NCI-H774 (cell line): ENCODE results near the gene TTC28.

Experiments used
- DNase-seq: peaks from one replicate; lab custom pipeline; 2025; lab: John Stamatoyannopoulos, UW

TTC28 gene

GRCh38 chr22:27986459-27986858 lies 693.2 kb downstream of the TTC28 start:
- no peak for DNase-seq

GRCh38 chr22:27985323-27986275 lies 694.0 kb downstream of the TTC28 start:
- no peak for DNase-seq

GRCh38 chr22:27984723-27985122 lies 694.9 kb downstream of the TTC28 start:
- DNase-seq, result no peak

- no peak for DNase-seq
Observed at GRCh38 chr22:27984001-27984695, 695.5 kb downstream of the TTC28 start.

GRCh38 chr22:27983361-27983791 lies 696.3 kb downstream of the TTC28 start:
- DNase-seq, result no peak

GRCh38 chr22:27982630-27983180 lies 696.9 kb downstream of the TTC28 start:
- DNase-seq, result no peak

- no peak for DNase-seq
Observed at GRCh38 chr22:27982106-27982505, 697.5 kb downstream of the TTC28 start.

- no peak for DNase-seq
Observed at GRCh38 chr22:27980424-27981148, 699.1 kb downstream of the TTC28 start.

- DNase-seq, result no peak
Observed at GRCh38 chr22:27978802-27979201, 700.8 kb downstream of the TTC28 start.

- no peak for DNase-seq
Observed at GRCh38 chr22:27978317-27978716, 701.3 kb downstream of the TTC28 start.

- DNase-seq, result no peak
Observed at GRCh38 chr22:27976586-27976985, 703.1 kb downstream of the TTC28 start.

GRCh38 chr22:27975381-27976013 lies 704.1 kb downstream of the TTC28 start:
- DNase-seq, result no peak

GRCh38 chr22:27973846-27974245 lies 705.8 kb downstream of the TTC28 start:
- no peak for DNase-seq

GRCh38 chr22:27972732-27973698 lies 706.6 kb downstream of the TTC28 start:
- DNase-seq, result no peak

GRCh38 chr22:27971926-27972325 lies 707.7 kb downstream of the TTC28 start:
- DNase-seq, result no peak

- DNase-seq, result no peak
Observed at GRCh38 chr22:27970596-27971220, 708.9 kb downstream of the TTC28 start.

- no peak for DNase-seq
Observed at GRCh38 chr22:27966168-27967064, 713.2 kb downstream of the TTC28 start.

GRCh38 chr22:27962268-27963044 lies 717.2 kb downstream of the TTC28 start:
- no peak for DNase-seq
